ENCODE data around the gene IGSF21.
A peak's percentile ranks its signal among the peaks of the same experiment; 100 is the strongest.

Gene IGSF21

GRCh38 chr1:18178111-18178510 is 70.5 kb downstream of the IGSF21 start:
- Histone ChIP-seq H2BK5ac (ENCODE audit: low read depth, low read length, poor library complexity) (no peak overlapping the region), H3K4ac (ENCODE audit: low read depth, low read length) (no peak overlapping the region), H4K8ac (ENCODE audit: low read depth, low read length) (no peak overlapping the region), H3K79me1 (ENCODE audit: low read length) (no peaks in the 10 kb centered on the region), H2BK12ac (ENCODE audit: low read length) (no peak overlapping the region), H3K14ac (ENCODE audit: low read length) (no peak overlapping the region), H3K79me2 (ENCODE audit: control insufficient read depth, insufficient read depth, low read length, poor library complexity) (no peaks in the 10 kb centered on the region), H4K12ac (ENCODE audit: low read depth, low read length) (no peak overlapping the region), H3K9ac (ENCODE audit: low read length) (no peak overlapping the region), H3K4me2 (ENCODE audit: low read length) (no peak overlapping the region), H2AFZ (ENCODE audit: insufficient read depth, low read length, poor library complexity) (no peak overlapping the region), H2AK5ac (ENCODE audit: low read length) (no peak overlapping the region), H3K4me1 (ENCODE audit: control insufficient read depth in 1 of 2, insufficient read depth in 2 of 2, low read length in 2 of 2) (peaks cover 3 to 4% of the 10 kb centered on the region in 2 experiments), H2BK120ac (ENCODE audit: insufficient read depth, low read length, poor library complexity) (no peak overlapping the region), H3K27me3 (ENCODE audit: insufficient read depth, low read length) (no peaks in the 10 kb centered on the region), H4K91ac (ENCODE audit: low read depth, low read length) (no peak overlapping the region), H3K27ac (ENCODE audit: low read depth, low read length) (no peak overlapping the region), H3K36me3 (ENCODE audit: control insufficient read depth in 1 of 2, insufficient read depth in 2 of 2, low read length in 2 of 2) (no peaks in the 10 kb centered on the region), H3K23ac (ENCODE audit: low read length) (no peak overlapping the region), H3K9me3 (ENCODE audit: insufficient read depth, low read depth, low read length) (peaks cover 3% of the 10 kb centered on the region), H3K18ac (ENCODE audit: low read length) (no peak overlapping the region), H3K4me3 (ENCODE audit: low read depth, low read length) (no peak overlapping the region)
- no peak for DNase-seq
- WGBS (ENCODE audit: extremely low coverage, insufficient coverage, insufficient read length), result no CpG with 5 or more reads among the region's 8 CpGs

GRCh38 chr1:18179009-18179408 is 71.4 kb downstream of the IGSF21 start:
- no peak overlapping the region for H3K4me3 ChIP-seq (ENCODE audit: low read depth, low read length)
- no peak overlapping the region for H3K18ac ChIP-seq (ENCODE audit: low read length)
- H2AFZ ChIP-seq (ENCODE audit: insufficient read depth, low read length, poor library complexity), result no peak overlapping the region
- H2BK12ac ChIP-seq (ENCODE audit: low read length), result no peak overlapping the region
- no peaks in the 10 kb centered on the region for H3K79me2 ChIP-seq (ENCODE audit: control insufficient read depth, insufficient read depth, low read length, poor library complexity)
- H4K8ac ChIP-seq (ENCODE audit: low read depth, low read length), result no peak overlapping the region
- peaks cover 3% of the 10 kb centered on the region for H3K9me3 ChIP-seq (ENCODE audit: insufficient read depth, low read depth, low read length)
- no peak overlapping the region for H3K27ac ChIP-seq (ENCODE audit: low read depth, low read length)
- H2BK120ac ChIP-seq (ENCODE audit: insufficient read depth, low read length, poor library complexity), result no peak overlapping the region
- no peak overlapping the region for H2AK5ac ChIP-seq (ENCODE audit: low read length)
- WGBS (ENCODE audit: extremely low coverage, insufficient coverage, insufficient read length), result no CpG with 5 or more reads among the region's 7 CpGs
- no peak overlapping the region for H3K9ac ChIP-seq (ENCODE audit: low read length)
- no peaks in the 10 kb centered on the region for H3K36me3 ChIP-seq (ENCODE audit: control insufficient read depth in 1 of 2, insufficient read depth in 2 of 2, low read length in 2 of 2)
- H3K4me1 ChIP-seq (ENCODE audit: control insufficient read depth in 1 of 2, insufficient read depth in 2 of 2, low read length in 2 of 2), result peaks cover 3 to 4% of the 10 kb centered on the region in 2 experiments
- no peaks in the 10 kb centered on the region for H3K27me3 ChIP-seq (ENCODE audit: insufficient read depth, low read length)
- H3K23ac ChIP-seq (ENCODE audit: low read length), result no peak overlapping the region
- no peaks in the 10 kb centered on the region for H3K79me1 ChIP-seq (ENCODE audit: low read length)
- no peak for DNase-seq
- no peak overlapping the region for H4K91ac ChIP-seq (ENCODE audit: low read depth, low read length)
- no peak overlapping the region for H3K4me2 ChIP-seq (ENCODE audit: low read length)
- H3K14ac ChIP-seq (ENCODE audit: low read length), result no peak overlapping the region
- no peak overlapping the region for H2BK5ac ChIP-seq (ENCODE audit: low read depth, low read length, poor library complexity)
- H4K12ac ChIP-seq (ENCODE audit: low read depth, low read length), result no peak overlapping the region
- H3K4ac ChIP-seq (ENCODE audit: low read depth, low read length), result no peak overlapping the region

- no peaks in the 10 kb centered on the region for H3K79me1 ChIP-seq (ENCODE audit: low read length)
- no peak overlapping the region for H3K23ac ChIP-seq (ENCODE audit: low read length)
- H3K27ac ChIP-seq (ENCODE audit: low read depth, low read length), result no peak overlapping the region
- WGBS (ENCODE audit: extremely low coverage, insufficient coverage, insufficient read length), result no CpG with 5 or more reads among the region's 13 CpGs
- H3K4ac ChIP-seq (ENCODE audit: low read depth, low read length), result no peak overlapping the region
- no peaks in the 10 kb centered on the region for H3K36me3 ChIP-seq (ENCODE audit: control insufficient read depth in 1 of 2, insufficient read depth in 2 of 2, low read length in 2 of 2)
- no peak overlapping the region for H4K12ac ChIP-seq (ENCODE audit: low read depth, low read length)
- H3K9ac ChIP-seq (ENCODE audit: low read length), result no peak overlapping the region
- no peak overlapping the region for H2AFZ ChIP-seq (ENCODE audit: insufficient read depth, low read length, poor library complexity)
- H4K91ac ChIP-seq (ENCODE audit: low read depth, low read length), result no peak overlapping the region
- no peak overlapping the region for H2AK5ac ChIP-seq (ENCODE audit: low read length)
- no peak overlapping the region for H2BK120ac ChIP-seq (ENCODE audit: insufficient read depth, low read length, poor library complexity)
- H3K4me1 ChIP-seq (ENCODE audit: control insufficient read depth in 1 of 2, insufficient read depth in 2 of 2, low read length in 2 of 2), result peaks cover 3 to 4% of the 10 kb centered on the region in 2 experiments
- no peak overlapping the region for H4K8ac ChIP-seq (ENCODE audit: low read depth, low read length)
- H3K9me3 ChIP-seq (ENCODE audit: insufficient read depth, low read depth, low read length), result peaks cover 3% of the 10 kb centered on the region
- H3K4me2 ChIP-seq (ENCODE audit: low read length), result no peak overlapping the region
- H2BK12ac ChIP-seq (ENCODE audit: low read length), result no peak overlapping the region
- peak; percentile 21 to 29 for DNase-seq
- H3K27me3 ChIP-seq (ENCODE audit: insufficient read depth, low read length), result no peaks in the 10 kb centered on the region
- H3K79me2 ChIP-seq (ENCODE audit: control insufficient read depth, insufficient read depth, low read length, poor library complexity), result no peaks in the 10 kb centered on the region
- H3K14ac ChIP-seq (ENCODE audit: low read length), result no peak overlapping the region
- no peak overlapping the region for H3K4me3 ChIP-seq (ENCODE audit: low read depth, low read length)
- no peak overlapping the region for H3K18ac ChIP-seq (ENCODE audit: low read length)
- H2BK5ac ChIP-seq (ENCODE audit: low read depth, low read length, poor library complexity), result no peak overlapping the region
Observed at GRCh38 chr1:18182398-18183160, 75.0 kb downstream of the IGSF21 start.

GRCh38 chr1:18183533-18183932 is 75.9 kb downstream of the IGSF21 start:
- no peak overlapping the region for H4K12ac ChIP-seq (ENCODE audit: low read depth, low read length)

More at GRCh38 chr1:18183533-18183932, 75.9 kb downstream of the IGSF21 start:
- Histone ChIP-seq H3K4me3 (ENCODE audit: low read depth, low read length) (no peak overlapping the region), H2AK5ac (ENCODE audit: low read length) (no peak overlapping the region), H2BK12ac (ENCODE audit: low read length) (no peak overlapping the region), H3K4ac (ENCODE audit: low read depth, low read length) (no peak overlapping the region), H3K4me2 (ENCODE audit: low read length) (no peak overlapping the region), H3K9me3 (ENCODE audit: insufficient read depth, low read depth, low read length) (peaks cover 3% of the 10 kb centered on the region), H3K9ac (ENCODE audit: low read length) (no peak overlapping the region), H3K27ac (ENCODE audit: low read depth, low read length) (no peak overlapping the region), H3K36me3 (ENCODE audit: control insufficient read depth in 1 of 2, insufficient read depth in 2 of 2, low read length in 2 of 2) (no peaks in the 10 kb centered on the region), H3K18ac (ENCODE audit: low read length) (no peak overlapping the region), H3K79me1 (ENCODE audit: low read length) (no peaks in the 10 kb centered on the region), H4K8ac (ENCODE audit: low read depth, low read length) (peak overlapping the region; percentile 23), H3K14ac (ENCODE audit: low read length) (no peak overlapping the region), H3K23ac (ENCODE audit: low read length) (no peak overlapping the region), H2BK5ac (ENCODE audit: low read depth, low read length, poor library complexity) (no peak overlapping the region), H2AFZ (ENCODE audit: insufficient read depth, low read length, poor library complexity) (no peak overlapping the region), H3K4me1 (ENCODE audit: control insufficient read depth in 1 of 2, insufficient read depth in 2 of 2, low read length in 2 of 2) (peaks cover 3 to 4% of the 10 kb centered on the region in 2 experiments), H4K91ac (ENCODE audit: low read depth, low read length) (no peak overlapping the region), H2BK120ac (ENCODE audit: insufficient read depth, low read length, poor library complexity) (no peak overlapping the region), H3K27me3 (ENCODE audit: insufficient read depth, low read length) (no peaks in the 10 kb centered on the region), H3K79me2 (ENCODE audit: control insufficient read depth, insufficient read depth, low read length, poor library complexity) (no peaks in the 10 kb centered on the region)
- DNase-seq, result no peak
- no CpG with 5 or more reads among the region's 7 CpGs for WGBS (ENCODE audit: extremely low coverage, insufficient coverage, insufficient read length)

Data from trophoblast cell (in vitro differentiated cells and primary cell).